Suprapubic skin (tissue), 4 donors: ENCODE measurements around the gene SPTB. TPM values are rescaled to one million over a fixed set of nuclear protein-coding genes. Genes with fewer than 3 reads are reported as not detected.

Experiments used
- DNase-seq, 2 donors: peaks; one replicate each; pipeline ENCODE4 v3.0.0-alpha.2; 2019; ENCODE audit warnings: low spot score in 2 of 2
- H3K27ac ChIP-seq: fragments of 200-600 bp; sonication (generic); one replicate; pipeline ENCODE4 v1.5.1; 2019
- H3K27me3 ChIP-seq: fragments of 200-600 bp; sonication (generic); one replicate; pipeline ENCODE4 v1.5.1; 2019
- H3K36me3 ChIP-seq: fragments of 200-600 bp; sonication (generic); one replicate; pipeline ENCODE4 v1.5.1; 2019
- H3K4me1 ChIP-seq: fragments of 200-600 bp; sonication (generic); one replicate; pipeline ENCODE4 v1.5.1; 2019
- H3K4me3 ChIP-seq: fragments of 200-600 bp; sonication (generic); one replicate; pipeline ENCODE4 v1.5.1; 2019; ENCODE audit warnings: mild to moderate bottlenecking
- H3K9me3 ChIP-seq: fragments of 200-600 bp; sonication (generic); one replicate; pipeline ENCODE4 v1.5.1; 2019
- CTCF ChIP-seq, 2 donors: fragments of 200-600 bp in 1 of 2; fragments of 450-650 bp in 1 of 2; sonication (generic) in 1 of 2; IDR thresholded peaks; one replicate each; pipeline ENCODE4 v1.5.1; 2016 to 2019; ENCODE audit warnings: antibody characterized with exemption in 2 of 2, mild to moderate bottlenecking in 1 of 2, moderate library complexity in 1 of 2
- EP300 ChIP-seq: sonication (generic); formaldehyde crosslinking; IDR thresholded peaks from one replicate; pipeline ENCODE4 v1.6.1; 2017; ENCODE audit warnings: antibody characterized with exemption
- POLR2A ChIP-seq, 2 donors: fragments of 450-650 bp; IDR thresholded peaks; one replicate each; pipeline ENCODE4 v1.6.1; 2017; ENCODE audit warnings: antibody characterized with exemption in 2 of 2, mild to moderate bottlenecking in 2 of 2, moderate library complexity in 2 of 2
- POLR2AphosphoS5 ChIP-seq, 3 donors: sonication (generic); formaldehyde crosslinking; IDR thresholded peaks; one replicate each; pipeline ENCODE4 v1.6.1; 2017; ENCODE audit warnings: antibody characterized with exemption in 3 of 3
- WGBS: methylation state at CpG from one replicate; pipeline ENCODE4 v1.1.5; 2018; 5-methylcytosine and 5-hydroxymethylcytosine counted together
- total RNA-seq, 4 donors: library from RNA; depleted of rRNA; stranded (reverse); fragments of >200 nt; gene quantifications; one replicate each; pipeline ENCODE4 v1.1.0, GENCODE V29; 2016

The SPTB gene
- total RNA-seq, 4 donors from 2014 or later, result 0.44 to 2.4 (median 0.54) TPM

GRCh38 chr14:64732066-64732465 lies 147.6 kb downstream of the SPTB start:
- Histone ChIP-seq H3K4me1 (peaks cover 9% of the 10 kb centered on the region), H3K4me3 (no peak overlapping the region), H3K9me3 (no peaks in the 10 kb centered on the region), H3K27me3 (no peaks in the 10 kb centered on the region), H3K27ac (no peak overlapping the region), H3K36me3 (peaks cover 73% of the 10 kb centered on the region)
- TF ChIP-seq POLR2A (IDR thresholded peaks at IDR 0.05), result no peak
- no peak for TF ChIP-seq CTCF (IDR thresholded peaks at IDR 0.05)
- TF ChIP-seq EP300, result no peak
- WGBS, result 87% methylated on average over 3 of the region's 4 CpGs
- no peak for DNase-seq

- Histone ChIP-seq H3K27me3 (no peaks in the 10 kb centered on the region), H3K4me1 (peaks cover 11% of the 10 kb centered on the region), H3K27ac (no peak overlapping the region), H3K9me3 (no peaks in the 10 kb centered on the region), H3K4me3 (no peak overlapping the region), H3K36me3 (peaks cover 72% of the 10 kb centered on the region)
- TF ChIP-seq EP300 (no peak), POLR2A (IDR thresholded peaks at IDR 0.05) (no peak), CTCF (IDR thresholded peaks at IDR 0.05) (no peak), POLR2AphosphoS5 (IDR thresholded peaks at IDR 0.05) (no peak)
- DNase-seq, result no peak
- WGBS, result 91% methylated on average over 12 of the region's 15 CpGs
Observed at GRCh38 chr14:64731141-64731581, 148.5 kb downstream of the SPTB start.

GRCh38 chr14:64730681-64731080 lies 149.0 kb downstream of the SPTB start:
- Histone ChIP-seq H3K9me3 (no peaks in the 10 kb centered on the region), H3K4me3 (no peak overlapping the region), H3K27ac (no peak overlapping the region), H3K36me3 (peaks cover 68% of the 10 kb centered on the region), H3K4me1 (peaks cover 16% of the 10 kb centered on the region), H3K27me3 (no peaks in the 10 kb centered on the region)
- DNase-seq, result no peak
- WGBS, result 100% methylated on average over 5 of the region's 12 CpGs
- TF ChIP-seq EP300 (no peak), CTCF (IDR thresholded peaks at IDR 0.05) (no peak), POLR2A (IDR thresholded peaks at IDR 0.05) (no peak), POLR2AphosphoS5 (IDR thresholded peaks at IDR 0.05) (no peak)

- Histone ChIP-seq H3K9me3 (no peaks in the 10 kb centered on the region), H3K36me3 (peaks cover 64% of the 10 kb centered on the region), H3K4me1 (peaks cover 22% of the 10 kb centered on the region), H3K27ac (no peak overlapping the region), H3K27me3 (no peaks in the 10 kb centered on the region), H3K4me3 (no peak overlapping the region)
- 100% methylated on average over 1 of the region's 1 CpG for WGBS
- no peak for DNase-seq
- TF ChIP-seq POLR2AphosphoS5 (IDR thresholded peaks at IDR 0.05) (no peak), CTCF (IDR thresholded peaks at IDR 0.05) (no peak), POLR2A (IDR thresholded peaks at IDR 0.05) (no peak), EP300 (no peak)
Observed at GRCh38 chr14:64730061-64730440, 149.7 kb downstream of the SPTB start.

- no peak for TF ChIP-seq EP300
- no peak for TF ChIP-seq CTCF (IDR thresholded peaks at IDR 0.05)
- TF ChIP-seq POLR2AphosphoS5 (IDR thresholded peaks at IDR 0.05), result no peak
- no peak for TF ChIP-seq POLR2A (IDR thresholded peaks at IDR 0.05)
- Histone ChIP-seq H3K27ac (no peak overlapping the region), H3K4me3 (no peak overlapping the region), H3K27me3 (no peaks in the 10 kb centered on the region), H3K4me1 (peaks cover 27% of the 10 kb centered on the region), H3K9me3 (no peaks in the 10 kb centered on the region), H3K36me3 (peaks cover 64% of the 10 kb centered on the region)
- DNase-seq, result no peak
- WGBS, result 90% methylated on average over 5 of the region's 5 CpGs
Observed at GRCh38 chr14:64729386-64730060, 150.2 kb downstream of the SPTB start.
